ENCODE data around the gene KCNK2. TPM values are rescaled to one million over a fixed set of nuclear protein-coding genes. Genes with fewer than 3 reads are reported as not detected.
A peak's percentile ranks its signal among the peaks of the same experiment; 100 is the strongest.

The KCNK2 gene
- total RNA-seq, 2 donors from 2014 or later, result not detected

DNA sequence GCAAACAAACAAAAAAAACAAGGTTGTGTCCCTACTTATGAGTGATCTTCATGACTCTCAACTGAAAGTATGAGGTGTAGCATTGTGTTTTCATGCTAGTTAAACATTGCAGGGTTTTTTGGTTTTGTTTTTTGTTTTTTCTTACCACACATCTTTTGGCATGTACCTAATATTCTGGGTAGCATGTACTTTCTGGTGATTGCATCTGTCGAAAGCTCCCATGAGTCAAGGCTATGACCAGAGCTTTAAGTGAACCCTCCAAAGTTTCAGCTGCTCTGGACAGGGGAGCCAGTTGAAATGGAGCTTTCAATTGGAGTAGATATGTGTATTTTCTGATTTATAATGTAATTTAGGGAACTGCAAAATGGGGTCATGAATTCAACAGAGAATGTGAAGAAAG, 115.5 kb downstream of the KCNK2 start:
- ATAC-seq (replicated peaks in 1 of 2), result no peak
- no peak for DNase-seq
- Mint-ChIP-seq H3K27me3 (ENCODE audit: low read depth) (no peaks in the 10 kb centered on the region), H3K4me1 (ENCODE audit: low read depth) (no peaks in the 10 kb centered on the region), H3K27ac (no peak overlapping the region), H3K36me3 (ENCODE audit: insufficient read depth in 2 of 2) (no peaks in the 10 kb centered on the region), H3K9me3 (peaks cover 0 to 2% of the 10 kb centered on the region in 2 donors), H3K4me3 (no peak overlapping the region)

DNA sequence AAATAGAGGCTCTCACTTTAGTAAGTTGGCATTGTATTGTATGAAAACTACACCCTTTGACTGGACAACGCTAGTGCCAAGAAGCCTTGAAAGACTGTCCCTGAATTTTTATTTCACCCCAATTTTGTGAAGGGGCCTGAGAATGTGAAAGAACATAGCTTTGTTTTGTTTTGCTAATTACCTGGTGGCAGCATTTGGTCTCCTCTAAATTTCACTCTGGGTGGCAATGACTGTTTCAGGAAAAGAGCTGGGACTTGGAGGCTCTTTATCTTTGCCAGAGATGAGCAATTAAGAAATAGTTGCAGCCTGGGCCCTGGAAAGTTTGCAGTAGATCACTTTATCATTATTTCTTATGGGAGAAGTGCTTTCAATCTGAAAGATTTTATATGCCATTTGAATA, 117.6 kb downstream of the KCNK2 start:
- ATAC-seq (replicated peaks in 1 of 2) (no peak), DNase-seq (no peak)
- no peaks in the 10 kb centered on the region for H3K27me3 Mint-ChIP-seq (ENCODE audit: low read depth)
- no peak overlapping the region for H3K4me3 Mint-ChIP-seq
- no peaks in the 10 kb centered on the region for H3K4me1 Mint-ChIP-seq (ENCODE audit: low read depth)
- H3K27ac Mint-ChIP-seq, result no peak overlapping the region
- no peaks in the 10 kb centered on the region for H3K36me3 Mint-ChIP-seq (ENCODE audit: insufficient read depth in 2 of 2)
- peaks cover 0 to 2% of the 10 kb centered on the region in 2 donors for H3K9me3 Mint-ChIP-seq

DNA sequence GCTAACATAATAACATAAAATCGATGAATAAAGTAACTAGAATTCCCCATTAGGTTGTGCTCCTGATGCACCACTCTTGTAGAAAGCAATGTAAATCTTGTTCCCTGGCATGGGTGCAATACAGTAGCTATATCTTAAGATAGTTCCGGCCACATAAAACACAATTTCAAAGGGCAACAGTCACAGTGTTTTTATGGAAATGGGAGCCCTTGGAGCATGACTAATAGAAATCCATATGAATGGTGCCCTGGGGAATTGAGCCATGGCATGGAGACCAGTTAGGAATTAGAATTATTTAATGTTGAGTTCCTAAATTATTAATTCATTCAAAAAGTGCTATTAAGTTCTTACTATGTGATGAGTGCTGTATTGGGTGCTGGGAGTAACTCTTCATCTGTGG, 118.7 kb downstream of the KCNK2 start:
- H3K36me3 Mint-ChIP-seq (ENCODE audit: insufficient read depth in 2 of 2), result no peaks in the 10 kb centered on the region
- H3K4me3 Mint-ChIP-seq, result no peak overlapping the region
- peaks cover 0 to 2% of the 10 kb centered on the region in 2 donors for H3K9me3 Mint-ChIP-seq
- no peak overlapping the region for H3K27ac Mint-ChIP-seq
- ATAC-seq (replicated peaks in 1 of 2), result no peak
- H3K27me3 Mint-ChIP-seq (ENCODE audit: low read depth), result no peaks in the 10 kb centered on the region
- DNase-seq, result no peak
- H3K4me1 Mint-ChIP-seq (ENCODE audit: low read depth), result no peaks in the 10 kb centered on the region

DNA sequence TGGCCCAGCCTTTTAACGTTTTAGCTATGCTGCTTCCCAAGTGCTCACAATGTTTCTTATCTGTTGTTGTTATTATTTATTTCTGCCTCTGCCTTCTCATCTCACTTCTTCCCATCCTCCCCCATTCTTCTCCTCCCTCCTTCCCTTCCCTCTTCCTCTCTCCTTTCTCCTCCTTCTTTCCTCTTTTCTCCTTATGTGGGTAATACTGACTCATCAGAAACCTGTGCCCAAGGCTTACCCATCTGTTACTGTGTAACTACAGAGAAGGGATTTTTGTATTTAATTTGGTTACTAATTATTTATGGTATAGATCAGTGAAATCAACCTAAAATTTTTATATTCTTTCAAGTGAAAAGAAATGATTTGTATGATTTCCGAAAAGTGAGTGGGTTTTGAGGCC, 120.3 kb downstream of the KCNK2 start:
- Mint-ChIP-seq H3K27ac (no peak overlapping the region), H3K4me1 (ENCODE audit: low read depth) (no peaks in the 10 kb centered on the region), H3K27me3 (ENCODE audit: low read depth) (no peaks in the 10 kb centered on the region), H3K9me3 (peaks cover 0 to 2% of the 10 kb centered on the region in 2 donors), H3K36me3 (ENCODE audit: insufficient read depth in 2 of 2) (no peaks in the 10 kb centered on the region), H3K4me3 (no peak overlapping the region)
- ATAC-seq (replicated peaks in 1 of 2) (no peak), DNase-seq (no peak)

DNA sequence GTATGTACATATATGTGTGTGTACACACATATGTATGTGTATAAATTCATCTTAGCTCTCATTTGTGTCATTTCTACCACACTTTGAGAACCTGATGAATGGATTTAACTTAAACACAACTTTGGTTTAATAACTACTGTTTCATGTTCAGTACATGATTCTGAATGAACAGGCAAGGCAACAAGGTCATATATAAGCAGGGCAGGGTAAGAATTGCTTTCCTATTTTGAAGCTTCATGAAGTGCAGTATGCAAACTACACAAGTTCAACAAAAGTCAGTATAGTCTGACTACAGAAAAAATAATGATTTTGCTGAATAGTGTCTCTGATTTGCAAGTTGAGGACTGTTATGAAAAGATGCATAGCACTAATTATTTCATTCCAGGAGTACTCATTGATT, 127.6 kb downstream of the KCNK2 start:
- peak in 1 of 2 donors; percentile 58 for ATAC-seq (replicated peaks in 1 of 2)
- Mint-ChIP-seq H3K36me3 (ENCODE audit: insufficient read depth in 2 of 2) (no peaks in the 10 kb centered on the region), H3K4me3 (no peak overlapping the region), H3K27ac (no peak overlapping the region), H3K9me3 (no peaks in the 10 kb centered on the region), H3K4me1 (ENCODE audit: low read depth) (no peaks in the 10 kb centered on the region), H3K27me3 (ENCODE audit: low read depth) (no peaks in the 10 kb centered on the region)
- DNase-seq, result no peak

DNA sequence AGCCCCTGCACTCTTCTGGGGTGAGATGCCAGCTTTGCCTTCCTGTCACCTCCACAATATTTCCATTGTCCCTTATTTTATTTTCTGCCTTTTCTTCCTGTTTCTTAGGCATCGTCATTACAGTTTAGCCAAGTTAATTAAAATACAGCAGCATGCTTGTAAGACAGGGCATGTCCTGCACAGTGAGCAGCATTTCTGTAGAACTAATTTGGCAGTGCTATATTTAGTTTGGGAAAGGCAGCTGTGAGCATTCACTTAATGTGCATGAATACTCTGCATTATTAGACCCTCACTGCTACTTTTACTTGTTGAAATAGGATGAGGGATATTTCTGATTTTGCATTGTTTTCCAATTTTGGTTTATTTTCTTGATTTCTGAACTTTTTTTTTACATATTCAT, 133.3 kb downstream of the KCNK2 start:
- H3K4me1 Mint-ChIP-seq (ENCODE audit: low read depth), result no peaks in the 10 kb centered on the region
- no peaks in the 10 kb centered on the region for H3K9me3 Mint-ChIP-seq
- ATAC-seq (replicated peaks in 1 of 2) (no peak), DNase-seq (no peak)
- H3K27me3 Mint-ChIP-seq (ENCODE audit: low read depth), result no peaks in the 10 kb centered on the region
- no peak overlapping the region for H3K27ac Mint-ChIP-seq
- H3K4me3 Mint-ChIP-seq, result no peak overlapping the region
- no peaks in the 10 kb centered on the region for H3K36me3 Mint-ChIP-seq (ENCODE audit: insufficient read depth in 2 of 2)

DNA sequence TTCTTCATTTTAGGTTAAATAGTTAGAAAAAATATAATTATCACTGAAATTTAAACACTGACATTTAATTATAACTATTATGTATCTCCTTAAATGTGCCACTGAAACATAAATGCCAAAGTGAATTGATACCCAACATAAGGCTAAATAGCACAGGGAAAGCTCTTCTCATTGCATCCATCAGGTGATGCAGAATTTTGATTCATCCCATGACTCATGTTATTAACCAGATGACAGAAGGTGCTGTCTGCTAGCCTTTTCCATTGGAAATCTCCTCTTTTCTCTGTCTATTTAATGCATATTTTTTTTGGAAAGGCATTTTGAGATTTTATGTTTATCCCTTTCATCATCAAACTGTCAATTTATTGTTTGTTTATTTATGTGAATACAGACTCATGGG, 136.8 kb downstream of the KCNK2 start:
- DNase-seq (no peak), ATAC-seq (replicated peaks in 1 of 2) (no peak)
- Mint-ChIP-seq H3K4me1 (ENCODE audit: low read depth) (no peaks in the 10 kb centered on the region), H3K27me3 (ENCODE audit: low read depth) (no peaks in the 10 kb centered on the region), H3K9me3 (no peaks in the 10 kb centered on the region), H3K4me3 (no peak overlapping the region), H3K27ac (no peak overlapping the region), H3K36me3 (ENCODE audit: insufficient read depth in 2 of 2) (no peaks in the 10 kb centered on the region)

DNA sequence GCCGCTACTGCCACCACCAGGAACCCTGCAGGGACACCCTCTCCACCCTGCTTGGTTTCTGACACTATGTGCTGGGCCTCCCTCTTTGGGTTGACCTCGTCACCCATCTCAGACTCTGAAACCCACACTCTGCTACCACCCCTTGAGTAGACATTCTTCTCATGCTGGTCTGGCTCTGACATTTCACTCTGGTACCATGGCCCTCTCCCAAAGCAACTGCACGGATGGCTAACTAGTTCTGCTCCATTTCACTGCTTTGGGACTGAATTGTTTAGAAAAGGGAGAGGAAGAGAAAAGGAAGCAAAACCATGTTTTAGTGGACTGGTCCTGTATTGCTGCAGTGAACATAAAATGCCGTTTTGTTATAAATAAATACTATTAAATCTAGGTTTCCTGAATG, 137.8 kb downstream of the KCNK2 start:
- no peak for DNase-seq
- Mint-ChIP-seq H3K9me3 (no peaks in the 10 kb centered on the region), H3K4me3 (no peak overlapping the region), H3K36me3 (ENCODE audit: insufficient read depth in 2 of 2) (no peaks in the 10 kb centered on the region), H3K27ac (no peak overlapping the region), H3K4me1 (ENCODE audit: low read depth) (no peaks in the 10 kb centered on the region), H3K27me3 (ENCODE audit: low read depth) (no peaks in the 10 kb centered on the region)
- no peak for ATAC-seq (replicated peaks in 1 of 2)

DNA sequence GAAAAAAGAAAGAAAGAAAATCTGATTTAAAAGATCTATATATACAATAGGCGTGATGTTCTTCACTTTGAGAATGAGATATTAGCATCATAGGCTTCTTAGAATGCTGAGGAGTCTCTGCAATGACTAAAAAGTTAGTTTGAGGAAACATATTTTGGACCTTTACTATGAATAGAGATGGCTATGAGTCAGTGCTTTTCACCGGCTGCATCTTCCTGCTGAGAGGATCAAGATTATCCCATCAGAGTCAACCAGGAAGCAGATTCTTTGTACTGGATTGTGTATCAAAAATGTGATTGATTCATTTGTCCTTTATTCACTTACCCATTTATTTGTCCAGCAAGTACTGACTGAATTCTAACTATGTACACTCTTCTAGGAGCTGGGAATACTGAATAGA, 144.2 kb downstream of the KCNK2 start:
- ATAC-seq (replicated peaks in 1 of 2), result no peak
- DNase-seq, result no peak
- H3K9me3 Mint-ChIP-seq, result no peaks in the 10 kb centered on the region
- no peaks in the 10 kb centered on the region for H3K36me3 Mint-ChIP-seq (ENCODE audit: insufficient read depth in 2 of 2)
- no peak overlapping the region for H3K4me3 Mint-ChIP-seq
- no peaks in the 10 kb centered on the region for H3K4me1 Mint-ChIP-seq (ENCODE audit: low read depth)
- H3K27ac Mint-ChIP-seq, result no peak overlapping the region
- no peaks in the 10 kb centered on the region for H3K27me3 Mint-ChIP-seq (ENCODE audit: low read depth)

DNA sequence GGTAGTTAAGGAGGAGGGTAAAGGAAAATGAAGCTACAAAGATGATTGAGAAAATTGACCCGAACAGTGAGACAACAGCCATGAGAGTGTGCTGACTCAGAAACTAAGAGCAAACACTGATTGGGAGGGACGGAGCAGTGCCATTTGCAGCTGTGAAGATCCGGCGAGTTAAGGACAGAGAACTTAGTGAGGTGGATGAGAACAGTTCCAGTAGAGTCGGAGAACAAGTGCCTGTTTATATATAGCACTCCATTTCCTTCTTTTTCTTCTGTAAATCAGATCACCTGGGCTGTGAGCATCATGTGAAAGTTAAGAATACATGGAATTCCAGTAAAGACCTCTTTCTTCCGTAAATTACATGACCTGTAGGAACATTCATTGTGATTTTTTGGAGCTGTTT, 145.7 kb downstream of the KCNK2 start:
- ATAC-seq (replicated peaks in 1 of 2), result no peak
- Mint-ChIP-seq H3K27ac (no peak overlapping the region), H3K36me3 (ENCODE audit: insufficient read depth in 2 of 2) (no peaks in the 10 kb centered on the region), H3K27me3 (ENCODE audit: low read depth) (no peaks in the 10 kb centered on the region), H3K4me1 (ENCODE audit: low read depth) (no peaks in the 10 kb centered on the region), H3K4me3 (no peak overlapping the region), H3K9me3 (no peaks in the 10 kb centered on the region)
- no peak for DNase-seq

DNA sequence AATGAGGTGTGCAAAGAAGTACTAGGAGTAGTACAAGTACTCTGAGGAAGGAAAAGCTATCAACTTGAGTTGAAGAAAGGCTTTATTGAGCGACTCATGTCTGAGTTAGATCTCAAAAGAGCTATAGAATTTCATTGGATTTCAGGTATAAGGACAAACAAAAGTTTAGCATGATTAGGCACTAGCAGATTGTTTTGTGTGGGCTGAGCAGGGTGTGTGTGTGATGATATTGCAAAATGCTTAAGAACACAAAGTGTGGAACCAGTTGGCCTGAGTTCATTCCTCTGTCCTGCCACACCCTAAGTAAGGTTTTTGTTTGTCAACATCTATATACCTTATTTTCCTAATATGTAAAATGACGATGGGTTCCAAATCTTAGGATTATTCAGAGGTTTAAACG, 158.9 kb downstream of the KCNK2 start:
- Mint-ChIP-seq H3K27ac (no peak overlapping the region), H3K27me3 (ENCODE audit: low read depth) (no peaks in the 10 kb centered on the region), H3K4me3 (no peak overlapping the region), H3K4me1 (ENCODE audit: low read depth) (no peaks in the 10 kb centered on the region), H3K9me3 (peaks cover 0 to 7% of the 10 kb centered on the region in 2 donors), H3K36me3 (ENCODE audit: insufficient read depth in 2 of 2) (no peaks in the 10 kb centered on the region)
- ATAC-seq (replicated peaks in 1 of 2) (no peak), DNase-seq (no peak)

DNA sequence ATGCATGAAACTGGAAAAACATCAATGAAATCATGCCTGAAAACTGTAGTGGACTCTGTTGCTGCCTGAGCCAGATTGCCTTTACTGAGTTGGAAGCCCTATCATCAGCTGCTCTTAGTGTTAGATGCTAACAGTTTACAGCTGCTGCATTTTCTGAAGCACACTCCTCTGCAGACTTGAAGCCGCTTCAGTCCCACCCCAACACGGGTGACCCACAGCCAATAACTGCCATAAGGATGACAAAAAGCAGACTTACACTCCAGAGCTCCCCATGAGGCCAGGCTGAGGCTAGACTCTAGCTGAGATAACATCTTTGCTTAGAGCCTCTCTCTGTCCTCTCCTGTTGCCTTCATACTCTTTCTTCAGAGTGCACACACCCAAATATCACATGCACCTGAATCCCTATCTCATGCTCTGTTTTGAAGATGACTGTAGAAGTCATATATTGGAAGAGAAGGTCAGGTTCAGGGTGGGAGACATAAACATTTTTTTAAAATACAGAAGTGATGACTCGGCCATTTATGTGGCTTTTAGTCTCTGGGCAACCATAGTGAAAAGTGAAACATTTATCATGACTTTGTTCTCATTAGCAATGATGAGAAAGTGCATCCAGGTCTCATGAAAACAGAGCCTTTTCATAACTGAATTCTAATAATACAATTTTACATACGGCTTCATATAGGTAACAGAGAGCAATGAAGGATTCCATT, 161.0 kb downstream of the KCNK2 start:
- Mint-ChIP-seq H3K4me3 (no peak overlapping the region), H3K27ac (no peak overlapping the region), H3K4me1 (ENCODE audit: low read depth) (no peaks in the 10 kb centered on the region), H3K9me3 (peaks cover 0 to 7% of the 10 kb centered on the region in 2 donors), H3K36me3 (ENCODE audit: insufficient read depth in 2 of 2) (no peaks in the 10 kb centered on the region), H3K27me3 (ENCODE audit: low read depth) (no peaks in the 10 kb centered on the region)
- no peak for DNase-seq
- ATAC-seq (replicated peaks in 1 of 2), result no peak

DNA sequence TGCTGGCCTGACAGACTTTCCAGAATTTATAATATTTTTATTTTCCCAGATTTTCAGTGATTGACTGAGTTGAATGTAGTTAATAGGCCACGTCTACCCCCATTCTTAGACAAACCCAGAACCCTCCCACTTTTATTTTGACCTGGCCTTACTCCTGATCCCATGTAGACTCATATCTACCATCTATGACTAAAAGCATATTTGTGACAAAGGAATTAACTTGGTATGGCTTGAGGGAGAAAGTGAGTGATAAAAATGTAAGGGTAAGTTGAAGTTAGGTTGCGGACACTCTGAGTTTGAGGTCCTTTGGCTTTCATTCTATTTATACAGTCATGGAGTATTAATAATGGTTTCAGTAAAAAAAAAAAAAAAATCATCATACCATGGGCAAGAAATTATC, 168.4 kb downstream of the KCNK2 start:
- Mint-ChIP-seq H3K27me3 (ENCODE audit: low read depth) (no peaks in the 10 kb centered on the region), H3K9me3 (peaks cover 0 to 1% of the 10 kb centered on the region in 2 donors), H3K36me3 (ENCODE audit: insufficient read depth in 2 of 2) (no peaks in the 10 kb centered on the region), H3K27ac (no peak overlapping the region), H3K4me3 (no peak overlapping the region), H3K4me1 (ENCODE audit: low read depth) (no peaks in the 10 kb centered on the region)
- ATAC-seq (replicated peaks in 1 of 2), result no peak
- no peak for DNase-seq

DNA sequence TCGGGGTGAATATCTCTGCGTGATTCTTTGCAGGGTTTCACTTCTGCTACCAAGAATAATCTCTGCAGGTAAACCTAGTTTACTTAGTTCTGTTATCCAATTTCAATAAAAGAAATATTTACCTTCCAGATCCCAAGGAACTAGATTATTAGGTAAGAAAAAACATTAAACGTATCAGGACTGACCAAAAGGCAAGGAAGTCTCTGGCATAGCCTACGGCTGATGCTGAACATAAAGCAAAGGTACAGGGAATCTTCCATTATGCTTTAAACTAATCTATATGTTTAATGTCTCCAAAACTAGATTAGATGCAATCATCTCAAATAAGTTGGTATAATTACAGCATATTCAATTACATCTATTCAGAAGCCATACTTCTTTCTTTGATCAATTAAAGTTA, 168.9 kb downstream of the KCNK2 start:
- DNase-seq (no peak), ATAC-seq (replicated peaks in 1 of 2) (no peak)
- H3K27me3 Mint-ChIP-seq (ENCODE audit: low read depth), result no peaks in the 10 kb centered on the region
- H3K9me3 Mint-ChIP-seq, result peaks cover 0 to 1% of the 10 kb centered on the region in 2 donors
- no peaks in the 10 kb centered on the region for H3K36me3 Mint-ChIP-seq (ENCODE audit: insufficient read depth in 2 of 2)
- H3K4me1 Mint-ChIP-seq (ENCODE audit: low read depth), result no peaks in the 10 kb centered on the region
- no peak overlapping the region for H3K27ac Mint-ChIP-seq
- no peak overlapping the region for H3K4me3 Mint-ChIP-seq
